GM18868 (cell line): ENCODE measurements around the gene SGPP1.
"Not testable (repeated sequence)": the region's sequence is repeated elsewhere in the genome, so short reads cannot be mapped to it uniquely, and the experiment has no call there.

Experiments used
- ATAC-seq: cut with Tn5 transposase; IDR thresholded peaks from one replicate; pipeline ENCODE4 v1.9.1; 2021; ENCODE audit warnings: mild to moderate bottlenecking, moderate library complexity; ENCODE audit not compliant: unreplicated experiment

SGPP1 gene

GRCh38 chr14:63726499-63726898 is 1.4 kb downstream of the SGPP1 start:
- ATAC-seq = no peak

GRCh38 chr14:63725786-63726460 is 1.9 kb downstream of the SGPP1 start:
- ATAC-seq = no peak

- ATAC-seq = no peak
Observed at GRCh38 chr14:63717702-63718101, 10.2 kb downstream of the SGPP1 start.

- no peak for ATAC-seq
Observed at GRCh38 chr14:63715360-63715759, 12.5 kb downstream of the SGPP1 start.

- ATAC-seq = no peak
Observed at GRCh38 chr14:63713764-63714163, 14.1 kb downstream of the SGPP1 start.

- no peak for ATAC-seq
Observed at GRCh38 chr14:63713058-63713457, 14.8 kb downstream of the SGPP1 start.

GRCh38 chr14:63712123-63712522 is 15.7 kb downstream of the SGPP1 start:
- ATAC-seq = no peak

- ATAC-seq = no peak
Observed at GRCh38 chr14:63710497-63710896, 17.4 kb downstream of the SGPP1 start.

GRCh38 chr14:63709589-63709988 is 18.3 kb downstream of the SGPP1 start:
- ATAC-seq = no peak

- no peak for ATAC-seq
Observed at GRCh38 chr14:63707216-63707615, 20.6 kb downstream of the SGPP1 start.

GRCh38 chr14:63705561-63706070 is 22.2 kb downstream of the SGPP1 start:
- peak; percentile 61 for ATAC-seq

GRCh38 chr14:63702530-63702929 is 25.3 kb downstream of the SGPP1 start:
- ATAC-seq = not testable (repeated sequence)

GRCh38 chr14:63701606-63702299 is 26.1 kb downstream of the SGPP1 start:
- ATAC-seq = no peak

GRCh38 chr14:63692310-63693020 is 35.4 kb downstream of the SGPP1 start:
- no peak for ATAC-seq

- no peak for ATAC-seq
Observed at GRCh38 chr14:63689132-63689531, 38.7 kb downstream of the SGPP1 start.

- no peak for ATAC-seq
Observed at GRCh38 chr14:63686926-63687325, 40.9 kb downstream of the SGPP1 start.

GRCh38 chr14:63685401-63685800 is 42.5 kb downstream of the SGPP1 start:
- ATAC-seq = no peak

GRCh38 chr14:63682727-63683593 is 44.9 kb downstream of the SGPP1 start:
- no peak for ATAC-seq

- no peak for ATAC-seq
Observed at GRCh38 chr14:63678536-63678935, 49.3 kb downstream of the SGPP1 start.

GRCh38 chr14:63677891-63678379 is 49.9 kb downstream of the SGPP1 start:
- ATAC-seq = no peak

GRCh38 chr14:63676615-63677014 is 51.2 kb downstream of the SGPP1 start:
- ATAC-seq = no peak
